AG09319 (cell line): ENCODE measurements around the gene MYO3B.
"Not testable (repeated sequence)": the region's sequence is repeated elsewhere in the genome, so short reads cannot be mapped to it uniquely, and the experiment has no call there.

Experiments
- DNase-seq: peaks from one replicate; pipeline ENCODE4 v3.0.0-alpha.2; 2010; ENCODE audit warnings: low read depth; ENCODE audit errors: extremely low read depth
- CTCF ChIP-seq: IDR thresholded peaks from 2 replicates; pipeline ENCODE4 v1.5.1; 2011; ENCODE audit warnings: low read depth, mild to moderate bottlenecking, inconsistent platforms, low read length, moderate library complexity

MYO3B gene

GRCh38 chr2:170255137-170255536 lies 77.2 kb downstream of the MYO3B start:
- no peak for TF ChIP-seq CTCF
- no peak for DNase-seq

- TF ChIP-seq CTCF, result no peak
- no peak for DNase-seq
Observed at GRCh38 chr2:170255971-170256370, 78.0 kb downstream of the MYO3B start.

- DNase-seq, result no peak
- no peak for TF ChIP-seq CTCF
Observed at GRCh38 chr2:170258382-170258781, 80.4 kb downstream of the MYO3B start.

DNA sequence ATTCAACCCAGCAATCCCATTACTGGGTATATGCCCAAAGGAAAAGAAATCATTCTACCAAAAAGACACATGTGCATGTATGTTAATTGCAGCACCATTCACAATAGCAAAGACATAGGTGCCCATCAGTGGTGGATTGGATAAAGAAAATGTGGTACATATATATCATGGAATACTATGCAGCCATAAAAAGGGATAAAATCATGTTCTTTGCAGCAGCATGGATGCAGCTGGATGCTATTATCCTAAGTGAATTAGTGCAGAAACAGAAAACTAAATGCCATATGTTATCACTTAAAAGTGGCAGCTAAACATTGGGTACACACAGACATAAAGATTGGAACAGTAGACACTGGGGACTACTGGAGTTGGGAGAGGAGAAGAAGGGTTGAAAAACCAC lies 82.2 kb downstream of the MYO3B start:
- DNase-seq, result no peak
- TF ChIP-seq CTCF, result no peak

GRCh38 chr2:170261566-170261965 lies 83.6 kb downstream of the MYO3B start:
- DNase-seq, result no peak
- TF ChIP-seq CTCF, result no peak

GRCh38 chr2:170262343-170262742 lies 84.4 kb downstream of the MYO3B start:
- no peak for DNase-seq
- TF ChIP-seq CTCF, result no peak

GRCh38 chr2:170262806-170263205 lies 84.9 kb downstream of the MYO3B start:
- TF ChIP-seq CTCF, result no peak
- DNase-seq, result no peak

GRCh38 chr2:170263728-170264521 lies 86.0 kb downstream of the MYO3B start:
- DNase-seq, result not testable (repeated sequence)
